Right atrium auricular region (tissue), 2 donors: ENCODE results near the gene ADH1A. TPM values are rescaled to one million over a fixed set of nuclear protein-coding genes. Genes with fewer than 3 reads are reported as not detected.
"Not testable (repeated sequence)": the region's sequence is repeated elsewhere in the genome, so short reads cannot be mapped to it uniquely, and the experiment has no call there.

Experiments
- DNase-seq: peaks from one replicate; pipeline ENCODE4 v3.0.0-alpha.2; 2019; ENCODE audit warnings: low spot score
- H3K27ac ChIP-seq, 2 donors: fragments of 200-600 bp; sonication (generic); 1 replicate in 1 of 2; 2 replicates in 1 of 2; pipeline ENCODE4 v1.5.1; 2016 to 2019
- H3K27me3 ChIP-seq, 2 donors: fragments of 200-600 bp; sonication (generic); one replicate each; pipeline versions ENCODE4 v1.5.1 to v1.6.0; 2017 to 2019
- H3K36me3 ChIP-seq: fragments of 200-600 bp; sonication (generic); one replicate; pipeline ENCODE4 v1.5.1; 2016
- H3K4me1 ChIP-seq, 2 donors: fragments of 200-600 bp; sonication (generic); one replicate each; pipeline versions ENCODE4 v1.5.1 to v1.6.0; 2017 to 2019
- H3K4me3 ChIP-seq, 2 donors: fragments of 200-600 bp; sonication (generic); 1 replicate in 1 of 2; 2 replicates in 1 of 2; pipeline ENCODE4 v1.5.1; 2017 to 2019; ENCODE audit warnings: mild to moderate bottlenecking in 1 of 2, moderate library complexity in 1 of 2
- H3K9me3 ChIP-seq, 2 donors: fragments of 200-600 bp; sonication (generic); one replicate each; pipeline ENCODE4 v1.5.1; 2019
- CTCF ChIP-seq, 2 donors: fragments of 200-600 bp; sonication (generic); IDR thresholded peaks; one replicate each; pipeline ENCODE4 v1.5.1; 2019; ENCODE audit warnings: antibody characterized with exemption in 2 of 2
- total RNA-seq, 2 donors: library from RNA; depleted of rRNA; stranded (reverse); fragments of >200 nt; gene quantifications; one replicate each; pipeline ENCODE4 v1.1.0, GENCODE V29; 2016

Gene ADH1A
- total RNA-seq, 2 donors from 2014 or later = not detected

- Histone ChIP-seq H3K27ac (no peak overlapping the region), H3K4me1 (peaks cover 0 to under 1% of the 10 kb centered on the region in 2 donors), H3K9me3 (peaks cover 0 to 10% of the 10 kb centered on the region in 2 donors), H3K4me3 (no peak overlapping the region), H3K27me3 (no peaks in the 10 kb centered on the region), H3K36me3 (no peaks in the 10 kb centered on the region)
- DNase-seq = no peak
- TF ChIP-seq CTCF (IDR thresholded peaks at IDR 0.05) = no peak
Observed at GRCh38 chr4:99329876-99330275, 39.1 kb upstream of the ADH1A start.

GRCh38 chr4:99324979-99325378 lies 34.2 kb upstream of the ADH1A start:
- Histone ChIP-seq H3K27me3 (no peaks in the 10 kb centered on the region), H3K27ac (peak overlapping the region; percentile 75 to 83), H3K9me3 (peaks cover 0 to 10% of the 10 kb centered on the region in 2 donors), H3K4me3 (no peak overlapping the region), H3K4me1 (peaks cover 0 to 16% of the 10 kb centered on the region in 2 donors), H3K36me3 (no peaks in the 10 kb centered on the region)
- DNase-seq = peak; percentile 80
- no peak for TF ChIP-seq CTCF (IDR thresholded peaks at IDR 0.05)

GRCh38 chr4:99324361-99324760 lies 33.6 kb upstream of the ADH1A start:
- H3K36me3 ChIP-seq = no peaks in the 10 kb centered on the region
- H3K27me3 ChIP-seq = no peaks in the 10 kb centered on the region
- peak overlapping the region; percentile 75 to 83 for H3K27ac ChIP-seq
- peaks cover 0 to 16% of the 10 kb centered on the region in 2 donors for H3K4me1 ChIP-seq
- no peak for DNase-seq
- no peak overlapping the region for H3K4me3 ChIP-seq
- H3K9me3 ChIP-seq = peaks cover 0 to 10% of the 10 kb centered on the region in 2 donors
- TF ChIP-seq CTCF (IDR thresholded peaks at IDR 0.05) = no peak

- Histone ChIP-seq H3K27ac (peak overlapping the region; percentile 75 to 83), H3K4me1 (peaks cover 0 to 16% of the 10 kb centered on the region in 2 donors), H3K9me3 (peaks cover 0 to 10% of the 10 kb centered on the region in 2 donors), H3K4me3 (no peak overlapping the region), H3K36me3 (no peaks in the 10 kb centered on the region), H3K27me3 (no peaks in the 10 kb centered on the region)
- no peak for DNase-seq
- TF ChIP-seq CTCF (IDR thresholded peaks at IDR 0.05) = no peak
Observed at GRCh38 chr4:99323756-99324155, 33.0 kb upstream of the ADH1A start.

- Histone ChIP-seq H3K4me1 (peaks cover 0 to 25% of the 10 kb centered on the region in 2 donors), H3K9me3 (peaks cover 0 to 8% of the 10 kb centered on the region in 2 donors), H3K4me3 (peak within 1 kb of the TSS; percentile 27 to 28), H3K36me3 (peaks cover 8% of the 10 kb centered on the region), H3K27ac (peak within 1 kb of the TSS; percentile 75 to 83), H3K27me3 (no peaks in the 10 kb centered on the region)
- DNase-seq = no peak
- no peak for TF ChIP-seq CTCF (IDR thresholded peaks at IDR 0.05)
Observed at GRCh38 chr4:99321241-99322191, 30.7 kb upstream of the ADH1A start, which contains the start of gene ADH1B. Gene ADH1B, minus strand, starts transcription at chr4:99321401. Its CDS starts 70 bp downstream, at chr4:99321331.

- DNase-seq, H3K27me3 ChIP-seq, H3K9me3 ChIP-seq: not testable (repeated sequence)
- Histone ChIP-seq H3K4me3 (peak overlapping the region in 1 of 2 donors; percentile 3), H3K36me3 (peaks cover 13% of the 10 kb centered on the region), H3K27ac (peak overlapping the region in 1 of 2 donors; percentile 39), H3K4me1 (peaks cover 0 to 13% of the 10 kb centered on the region in 2 donors)
Observed at GRCh38 chr4:99317811-99318210, 27.0 kb upstream of the ADH1A start.
